ACHN (cell line): Measurements from ENCODE around the gene PLA2G4C.

Source experiments
- DNase-seq: peaks from one replicate; pipeline ENCODE4 v3.0.0-alpha.2; 2015
- in situ Hi-C: cut with HindIII; loops from 2 replicates; pipeline ENCODE4 v1.10.0; 2017; ENCODE audit warnings: low sequenced_read_pairs, low pct_ligation_motif_present, low pct_unique_long_range_greater_than_20kb

Gene PLA2G4C

GRCh38 chr19:48069435-48069834 lies 41.2 kb downstream of the PLA2G4C start:
- in situ Hi-C loops, result no loop called here
- peak; percentile 2 for DNase-seq

- in situ Hi-C loops, result no loop called here
- no peak for DNase-seq
These were observed 46.1 kb downstream of the PLA2G4C start for GRCh38 chr19:48064509-48064908.

GRCh38 chr19:48061401-48062344 lies 48.9 kb downstream of the PLA2G4C start:
- DNase-seq, result no peak
- in situ Hi-C loops, result no loop called here

GRCh38 chr19:48060381-48060780 lies 50.2 kb downstream of the PLA2G4C start:
- in situ Hi-C loops, result no loop called here
- DNase-seq, result no peak

- in situ Hi-C loops, result no loop called here
- no peak for DNase-seq
These were observed 51.3 kb downstream of the PLA2G4C start for GRCh38 chr19:48059331-48059730.

DNA sequence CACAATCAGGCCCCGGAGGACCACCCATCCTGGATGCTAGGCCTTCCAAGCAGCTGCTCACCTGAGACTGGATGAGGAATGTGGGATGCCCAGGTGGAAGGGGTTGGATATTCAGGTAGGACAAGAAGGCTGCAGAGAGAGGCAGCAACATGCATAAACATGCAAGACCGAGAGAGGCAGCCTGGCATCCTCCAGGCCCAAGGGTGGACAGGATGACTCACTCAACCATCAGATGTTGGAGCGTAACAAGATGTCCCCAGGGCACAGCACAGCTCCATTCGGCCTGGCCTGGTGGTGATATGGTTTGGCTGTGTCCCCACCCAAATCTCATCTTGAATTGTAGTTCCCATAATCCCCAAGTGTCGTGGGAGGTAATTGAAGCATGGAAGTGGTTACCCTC lies 56.8 kb downstream of the PLA2G4C start:
- DNase-seq, result no peak
- in situ Hi-C loops, result no loop called here

DNA sequence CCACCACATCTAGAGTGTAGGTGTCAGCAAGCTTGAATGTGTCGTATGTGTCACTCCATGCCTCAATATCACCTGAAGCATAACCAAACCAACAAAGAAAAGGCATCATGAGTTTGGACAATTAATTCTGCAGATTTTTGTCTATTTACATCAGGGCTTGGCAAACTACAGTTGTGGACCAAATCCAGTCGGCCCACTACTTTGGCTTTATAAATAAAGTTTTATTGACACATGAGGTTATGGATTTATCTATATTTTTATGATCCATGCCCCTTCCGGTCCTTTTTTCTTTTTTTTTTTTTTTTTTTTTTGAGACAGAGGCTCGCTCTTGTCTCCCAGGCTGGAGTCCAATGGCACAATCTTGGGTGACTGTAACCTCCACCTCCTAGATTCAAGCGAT lies 57.5 kb downstream of the PLA2G4C start:
- DNase-seq, result no peak
- in situ Hi-C loops, result no loop called here

DNA sequence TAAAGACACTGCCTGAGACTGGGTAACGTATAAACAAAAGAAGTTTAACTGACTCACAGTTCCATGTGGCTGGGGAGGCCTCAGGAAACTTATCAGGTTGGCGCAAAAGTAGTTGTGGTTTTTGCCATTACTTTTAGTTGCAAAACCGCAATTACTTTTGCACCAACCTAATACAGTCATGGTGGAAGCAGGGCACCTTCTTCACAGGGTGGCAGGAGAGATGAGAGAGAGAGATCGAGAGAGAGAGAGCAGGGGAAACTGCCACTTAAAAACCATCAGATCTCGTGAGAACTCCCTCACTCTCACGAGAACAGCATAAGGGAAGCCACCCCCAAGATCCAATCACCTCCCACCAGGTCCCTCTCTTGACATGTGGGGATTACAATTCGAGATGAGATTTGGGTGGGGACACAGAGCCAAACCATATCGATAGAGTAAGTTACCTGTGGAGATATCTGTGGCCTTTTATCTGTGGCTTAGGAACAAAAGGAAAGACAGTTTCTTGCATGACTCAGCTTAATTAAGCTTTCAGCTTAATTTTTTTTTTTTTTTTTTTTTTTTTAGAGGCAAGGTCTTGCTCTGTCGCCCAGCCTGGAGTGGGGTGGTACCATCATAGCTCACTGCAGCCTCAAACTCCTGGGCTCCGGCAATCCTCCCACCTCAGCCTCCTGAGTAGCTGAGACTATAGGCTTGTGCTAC lies 59.1 kb downstream of the PLA2G4C start:
- in situ Hi-C loops, result no loop called here
- no peak for DNase-seq

GRCh38 chr19:48044561-48044960 lies 66.1 kb downstream of the PLA2G4C start:
- in situ Hi-C loops, result no loop called here
- DNase-seq, result no peak

DNA sequence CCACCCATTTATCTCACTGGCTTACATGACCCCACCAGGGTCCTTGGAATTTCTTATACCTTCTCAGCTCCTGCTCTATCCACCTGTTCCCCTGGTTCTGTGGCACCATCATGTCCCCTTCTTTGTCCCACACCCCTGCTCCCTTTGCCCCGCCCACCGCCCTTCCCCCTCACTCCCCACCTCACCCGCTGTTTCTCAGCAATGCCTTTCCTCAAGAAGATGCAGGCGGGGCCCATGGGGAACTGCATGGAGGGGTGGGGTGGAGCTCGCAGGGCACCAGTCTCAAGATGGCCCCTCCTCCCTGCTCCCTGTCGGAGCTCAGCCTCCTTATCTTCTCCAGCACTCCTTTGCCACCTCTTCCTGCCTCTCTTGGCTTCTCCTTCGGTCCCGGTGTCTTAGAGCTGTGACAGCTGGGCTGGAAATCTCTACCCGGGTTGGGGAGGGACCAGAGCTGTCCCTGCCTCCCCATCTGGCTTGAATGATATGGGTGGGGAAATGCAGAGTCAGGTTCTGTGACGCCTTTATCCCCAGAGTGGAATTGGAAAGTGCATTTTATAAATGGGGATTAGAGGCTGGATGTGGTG lies 66.8 kb downstream of the PLA2G4C start, which contains the start of gene CABP5:
TSS of gene CABP5 (minus strand) at position 405 of the 584 bp plus-strand sequence. CDS start at position 248, 157 bp downstream.
- no peak for DNase-seq
- in situ Hi-C loops, result no loop called here

- no peak for DNase-seq
- in situ Hi-C loops, result no loop called here
These were observed 68.6 kb downstream of the PLA2G4C start for GRCh38 chr19:48041877-48042580.

DNA sequence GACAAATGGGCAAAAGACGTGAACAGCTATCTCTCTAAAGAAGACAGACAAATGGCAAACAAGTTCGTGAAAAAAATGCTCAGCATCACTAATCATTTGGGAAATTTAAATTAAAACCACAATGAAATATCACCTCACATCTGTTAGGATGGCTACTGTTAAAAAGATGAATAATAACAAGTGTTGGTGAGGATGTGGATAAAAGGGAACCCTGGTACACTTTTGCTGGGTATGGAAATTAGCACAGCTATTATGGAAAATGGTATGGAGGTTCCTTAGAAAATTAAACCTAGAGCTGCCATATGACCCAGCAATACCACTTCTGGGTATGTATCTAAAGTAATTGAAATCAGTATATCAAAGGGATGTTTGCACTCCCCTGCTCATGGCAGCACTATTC lies 73.9 kb downstream of the PLA2G4C start:
- DNase-seq, result no peak
- in situ Hi-C loops, result no loop called here

- DNase-seq, result no peak
- in situ Hi-C loops, result no loop called here
These were observed 77.0 kb downstream of the PLA2G4C start for GRCh38 chr19:48033604-48034003.

GRCh38 chr19:48030073-48030472 lies 80.5 kb downstream of the PLA2G4C start:
- DNase-seq, result no peak
- in situ Hi-C loops, result no loop called here

DNA sequence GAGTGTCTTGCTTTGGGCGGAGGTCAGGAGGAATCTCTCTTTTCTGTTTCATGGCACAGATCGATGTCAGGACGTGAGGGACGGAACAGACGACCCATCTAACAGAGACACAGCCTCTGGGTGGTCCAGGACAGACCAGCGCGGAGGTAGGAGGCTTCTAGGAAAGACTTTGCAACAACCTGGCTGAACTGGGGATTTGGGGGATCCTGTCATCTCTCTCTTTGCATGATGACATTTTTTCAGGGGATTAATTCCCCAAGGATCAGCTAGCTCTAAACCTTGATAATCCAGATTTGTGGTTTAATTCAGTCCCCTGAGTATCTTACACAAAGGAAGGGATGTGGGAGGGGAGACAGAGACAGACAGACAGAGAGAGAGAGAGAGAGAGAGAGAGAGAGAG lies 81.2 kb downstream of the PLA2G4C start:
- in situ Hi-C loops, result no loop called here
- no peak for DNase-seq

DNA sequence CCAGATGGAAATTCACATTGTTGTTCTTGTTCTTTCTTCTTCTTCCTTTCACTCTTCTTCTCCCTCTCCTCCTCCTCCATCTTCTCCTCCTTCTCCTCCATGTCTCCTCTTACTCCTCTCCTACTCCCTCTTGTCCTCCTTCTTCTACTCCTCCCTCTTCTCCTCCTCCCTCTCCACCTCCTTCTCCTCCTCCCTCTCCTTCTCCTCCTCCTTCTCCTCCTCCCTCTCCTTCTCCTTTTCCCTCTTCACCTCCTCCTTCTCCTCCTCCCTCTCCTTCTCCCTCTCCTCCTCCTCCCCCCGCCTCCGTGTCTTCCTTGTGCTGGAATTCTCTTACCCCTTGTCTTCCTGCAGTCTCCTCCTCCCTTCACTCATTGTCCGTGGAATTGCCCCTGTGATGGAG lies 85.1 kb downstream of the PLA2G4C start:
- no peak for DNase-seq
- in situ Hi-C loops, result no loop called here

- DNase-seq, result no peak
- in situ Hi-C loops, result no loop called here
These were observed 87.1 kb downstream of the PLA2G4C start for GRCh38 chr19:48023518-48023917.

DNA sequence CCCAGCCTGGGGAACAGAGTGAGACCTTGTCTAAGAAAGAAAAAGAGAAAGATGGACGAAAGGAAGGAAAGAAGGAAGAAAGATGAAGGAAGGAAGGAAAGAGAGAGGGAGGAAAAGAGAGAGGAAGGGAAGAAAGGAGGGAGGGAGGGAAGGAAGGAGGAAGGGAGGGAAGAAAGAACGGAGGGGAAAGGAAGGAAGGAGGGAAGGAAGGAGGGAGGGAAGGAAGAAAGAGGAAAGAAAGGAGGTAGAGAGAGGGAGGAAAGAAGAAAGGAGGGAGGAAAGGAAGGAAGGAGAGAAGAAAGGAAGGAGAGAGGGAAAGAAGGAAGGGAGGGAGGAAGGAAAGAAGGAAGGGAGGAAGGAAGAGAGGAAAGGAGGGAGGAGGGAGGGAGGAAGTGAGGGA lies 87.6 kb downstream of the PLA2G4C start:
- DNase-seq, result no peak
- in situ Hi-C loops, result no loop called here

- in situ Hi-C loops, result no loop called here
- no peak for DNase-seq
These were observed 89.9 kb downstream of the PLA2G4C start for GRCh38 chr19:48020686-48021085.
